Skeletal muscle satellite cell (primary cell): ENCODE data around the gene EIF4G3.
"Not testable (repeated sequence)": the region's sequence is repeated elsewhere in the genome, so short reads cannot be mapped to it uniquely, and the experiment has no call there.

ENCODE experiments used
- H3K27me3 ChIP-seq: 2 replicates; pipeline ENCODE4 v1.7.0; 2013; ENCODE audit warnings: low read length; ENCODE audit not compliant: control insufficient read depth, insufficient read depth
- H3K36me3 ChIP-seq: 2 replicates; pipeline ENCODE4 v1.7.0; 2013; ENCODE audit warnings: mild to moderate bottlenecking, control low read depth, low read length; ENCODE audit not compliant: insufficient read depth
- H3K4me1 ChIP-seq: 2 replicates; pipeline ENCODE4 v1.7.0; 2013; ENCODE audit warnings: low read length; ENCODE audit not compliant: control insufficient read depth, insufficient read depth
- H3K4me2 ChIP-seq: 2 replicates; pipeline ENCODE4 v1.7.0; 2013; ENCODE audit warnings: mild to moderate bottlenecking, low read length
- H3K4me3 ChIP-seq: 2 replicates; pipeline ENCODE4 v1.7.0; 2013; ENCODE audit warnings: low read length
- H3K9ac ChIP-seq: 2 replicates; pipeline ENCODE4 v1.7.0; 2013; ENCODE audit warnings: mild to moderate bottlenecking, low read depth, low read length, moderate library complexity
- H3K9me3 ChIP-seq: replicated peaks from 2 replicates; pipeline ENCODE4 v1.7.0; 2013; ENCODE audit warnings: mild to moderate bottlenecking, control low read depth, low read length

Gene EIF4G3

DNA sequence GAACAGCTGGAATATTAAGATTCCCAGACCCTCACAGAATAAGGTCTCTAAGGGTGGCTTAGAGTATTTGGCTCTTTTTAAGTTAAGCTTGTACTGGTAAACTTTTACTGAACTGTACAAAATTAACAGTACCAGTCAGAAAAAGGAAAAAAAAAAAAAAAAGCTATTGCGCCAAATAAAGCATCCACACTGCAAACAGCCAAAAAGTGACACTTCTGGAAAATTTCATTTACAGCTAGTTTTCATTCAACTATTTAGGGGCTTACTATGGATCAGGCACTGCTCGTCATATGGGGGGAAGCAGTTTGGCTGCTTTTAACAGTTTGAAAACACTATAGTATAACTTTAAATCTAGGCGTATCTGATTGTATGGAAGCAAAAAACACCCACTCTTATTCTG is 139.6 kb downstream of the EIF4G3 start:
- no peaks in the 10 kb centered on the region for H3K27me3 ChIP-seq
- no peak overlapping the region for H3K4me2 ChIP-seq
- no peak overlapping the region for H3K4me3 ChIP-seq
- peaks cover 5% of the 10 kb centered on the region for H3K36me3 ChIP-seq
- no peak overlapping the region for H3K9ac ChIP-seq
- peaks cover 9% of the 10 kb centered on the region for H3K4me1 ChIP-seq
- no peaks in the 10 kb centered on the region for H3K9me3 ChIP-seq

DNA sequence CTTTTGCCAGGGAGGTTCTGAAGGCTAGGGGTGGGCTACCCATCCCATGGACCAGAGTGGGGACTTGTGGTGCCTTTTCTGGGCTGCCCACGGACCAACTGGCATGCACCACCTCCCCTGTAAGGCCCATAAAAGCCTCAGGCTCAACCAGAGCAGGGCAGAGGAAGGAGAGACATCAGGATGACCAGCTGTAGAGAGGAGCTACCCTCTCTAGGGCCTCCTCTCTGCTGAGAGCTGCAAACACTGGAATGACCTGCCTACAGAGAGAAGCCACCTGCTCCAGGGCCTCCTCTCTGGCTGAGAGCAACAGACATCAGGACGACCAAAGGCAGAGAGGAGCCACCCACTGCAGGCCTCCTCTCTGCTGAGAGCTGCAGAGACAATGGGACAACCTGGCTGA is 140.9 kb downstream of the EIF4G3 start:
- Histone ChIP-seq H3K27me3 (no peaks in the 10 kb centered on the region), H3K4me2 (no peak overlapping the region), H3K9me3 (no peaks in the 10 kb centered on the region), H3K9ac (no peak overlapping the region), H3K36me3 (no peaks in the 10 kb centered on the region), H3K4me3 (no peak overlapping the region), H3K4me1 (peaks cover 7% of the 10 kb centered on the region)

DNA sequence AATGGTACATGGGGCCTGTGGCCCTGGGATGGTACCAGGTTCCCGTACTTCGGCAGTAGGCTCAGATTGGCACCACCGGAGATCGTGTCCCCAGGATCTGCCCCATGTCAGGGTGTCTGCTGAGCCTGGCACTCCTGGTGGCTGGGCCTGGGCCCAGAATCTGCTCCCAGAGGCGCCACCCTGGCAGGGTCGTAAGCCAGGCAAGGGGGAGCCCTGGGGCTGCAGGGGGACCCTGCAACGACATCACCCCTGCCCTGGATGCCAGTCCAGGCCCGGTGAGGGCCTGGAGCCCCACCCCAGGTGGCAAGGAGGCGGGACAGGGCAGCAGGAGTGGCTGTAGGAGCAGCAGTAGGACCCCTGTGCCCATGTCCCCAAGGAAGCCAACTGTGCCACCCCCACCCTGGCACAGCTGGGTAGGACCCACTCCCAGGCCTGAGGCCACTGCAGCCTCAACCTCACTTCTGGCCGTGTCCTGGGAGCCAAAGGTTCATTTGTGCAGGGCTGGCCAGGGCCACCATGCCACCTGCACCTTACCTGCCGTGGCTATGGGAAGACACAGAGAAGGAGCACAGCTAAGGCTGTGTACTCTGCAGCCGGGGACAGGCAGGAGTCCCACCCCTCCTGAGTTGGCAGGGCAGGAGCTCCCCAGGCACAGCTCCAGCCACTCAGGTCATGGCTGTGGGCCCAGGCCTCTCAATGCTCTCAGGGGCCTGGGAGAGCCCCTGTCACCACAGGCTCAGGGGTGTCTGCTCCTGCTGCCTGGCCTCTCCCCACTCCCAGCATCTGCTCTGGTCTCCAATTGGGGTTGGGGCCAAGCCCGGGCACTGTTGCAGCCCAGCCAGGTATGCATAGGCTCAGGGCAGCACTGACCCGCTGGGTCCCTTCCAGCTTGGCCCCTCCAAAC is 141.7 kb downstream of the EIF4G3 start:
- H3K9ac ChIP-seq = no peak overlapping the region
- H3K4me3 ChIP-seq = no peak overlapping the region
- no peak overlapping the region for H3K4me2 ChIP-seq

DNA sequence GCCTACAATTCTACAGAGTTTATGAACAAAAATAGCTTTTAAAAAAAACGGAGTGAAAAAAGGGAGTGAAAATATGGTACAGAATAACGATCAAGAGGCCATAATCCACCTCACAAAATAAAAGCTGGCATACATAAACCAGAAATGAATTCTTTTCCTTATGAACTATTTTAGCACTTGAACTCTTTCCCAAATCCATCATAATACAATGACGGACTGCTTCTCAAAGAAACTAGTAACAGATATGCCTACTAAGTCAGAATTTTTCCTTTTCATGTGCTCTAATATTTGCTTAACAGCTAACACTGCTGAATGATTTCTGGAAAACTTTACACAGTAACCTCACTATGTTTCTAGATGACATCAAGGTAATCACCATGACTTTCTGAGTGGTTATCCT is 144.0 kb downstream of the EIF4G3 start:
- Histone ChIP-seq H3K4me1 (no peaks in the 10 kb centered on the region), H3K4me3 (no peak overlapping the region), H3K9ac (no peak overlapping the region), H3K36me3 (no peaks in the 10 kb centered on the region), H3K27me3 (no peaks in the 10 kb centered on the region), H3K9me3 (no peaks in the 10 kb centered on the region), H3K4me2 (no peak overlapping the region)

More for the DNA sequence above, 141.7 kb downstream of the EIF4G3 start:
- no peaks in the 10 kb centered on the region for H3K9me3 ChIP-seq
- no peaks in the 10 kb centered on the region for H3K36me3 ChIP-seq
- no peaks in the 10 kb centered on the region for H3K27me3 ChIP-seq
- peaks cover 7% of the 10 kb centered on the region for H3K4me1 ChIP-seq

DNA sequence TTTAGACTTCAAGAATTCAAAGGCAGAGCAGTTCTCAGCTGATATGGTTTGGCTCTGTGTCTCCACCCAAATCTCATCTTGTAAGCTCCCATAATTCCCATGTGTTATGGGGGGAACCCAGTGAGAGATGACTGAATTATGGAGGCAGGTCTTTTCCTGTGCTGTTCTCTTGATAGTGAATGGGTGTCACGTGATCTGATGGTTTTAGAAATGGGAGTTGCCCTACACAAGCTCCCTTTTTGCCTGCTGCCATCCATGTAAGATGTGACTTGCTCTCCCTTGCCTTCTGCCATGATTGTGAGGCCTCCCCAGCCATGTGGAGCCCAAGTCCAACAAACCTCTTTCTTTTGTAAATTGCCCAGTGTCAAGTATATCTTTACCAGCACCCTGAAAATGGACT is 146.5 kb downstream of the EIF4G3 start:
- Histone ChIP-seq H3K27me3 (no peaks in the 10 kb centered on the region), H3K36me3 (no peaks in the 10 kb centered on the region), H3K4me2 (no peak overlapping the region), H3K9me3 (no peaks in the 10 kb centered on the region), H3K4me3 (no peak overlapping the region), H3K9ac (no peak overlapping the region), H3K4me1 (no peaks in the 10 kb centered on the region)

DNA sequence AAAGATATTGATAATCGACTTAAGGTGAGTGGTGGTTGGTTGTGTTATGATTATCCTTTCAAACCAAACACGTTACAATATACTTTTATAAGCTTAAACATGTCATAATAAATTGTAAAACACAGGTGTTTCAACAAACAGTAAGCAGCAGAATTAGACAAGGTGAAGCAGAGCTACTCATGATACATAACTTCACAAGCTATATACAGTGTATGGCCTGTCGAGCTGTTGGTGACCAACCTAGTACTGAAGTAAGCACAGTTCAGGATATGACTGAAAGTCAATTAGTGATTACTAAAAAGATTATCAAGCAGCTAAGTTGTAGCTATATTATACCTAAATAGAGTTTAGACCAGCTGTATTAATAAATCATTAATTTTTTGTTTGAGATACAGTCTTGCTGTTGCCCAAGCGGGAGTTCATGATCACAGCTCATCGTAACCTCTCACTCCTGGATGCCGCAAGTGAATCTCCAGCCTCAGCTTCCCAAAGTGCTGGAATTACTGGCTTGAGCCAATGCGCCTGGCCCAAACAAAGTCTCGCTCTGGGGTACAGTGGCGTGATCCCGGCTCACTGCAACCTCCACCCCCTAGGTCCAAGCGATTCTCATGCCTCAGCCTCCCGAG is 148.1 kb downstream of the EIF4G3 start:
- no peaks in the 10 kb centered on the region for H3K9me3 ChIP-seq
- no peak overlapping the region for H3K4me2 ChIP-seq
- no peak overlapping the region for H3K4me3 ChIP-seq
- H3K36me3 ChIP-seq = no peaks in the 10 kb centered on the region
- H3K9ac ChIP-seq = no peak overlapping the region
- no peaks in the 10 kb centered on the region for H3K27me3 ChIP-seq
- no peaks in the 10 kb centered on the region for H3K4me1 ChIP-seq

DNA sequence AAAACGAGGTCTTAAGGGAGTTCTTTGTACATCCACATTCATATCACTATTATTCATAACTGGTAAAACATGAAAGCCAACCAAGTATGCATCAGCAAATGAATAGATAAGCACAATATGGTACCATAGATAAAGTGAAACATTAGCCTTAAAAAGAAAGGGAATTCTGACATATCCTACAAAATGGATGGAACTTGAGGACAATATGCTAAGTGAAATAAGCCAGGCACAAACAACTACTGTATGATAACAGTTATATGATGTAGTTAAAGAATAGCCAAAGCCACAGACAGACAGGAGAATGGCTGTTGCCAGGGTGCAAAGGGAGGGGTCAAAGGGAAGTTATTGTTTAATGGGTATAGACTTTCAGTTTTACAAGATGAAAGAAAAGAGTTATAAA is 148.9 kb downstream of the EIF4G3 start:
- Histone ChIP-seq H3K9ac (no peak overlapping the region), H3K9me3 (no peaks in the 10 kb centered on the region), H3K4me3 (no peak overlapping the region), H3K4me1 (peaks cover 2% of the 10 kb centered on the region), H3K4me2 (no peak overlapping the region), H3K27me3 (no peaks in the 10 kb centered on the region), H3K36me3 (no peaks in the 10 kb centered on the region)

DNA sequence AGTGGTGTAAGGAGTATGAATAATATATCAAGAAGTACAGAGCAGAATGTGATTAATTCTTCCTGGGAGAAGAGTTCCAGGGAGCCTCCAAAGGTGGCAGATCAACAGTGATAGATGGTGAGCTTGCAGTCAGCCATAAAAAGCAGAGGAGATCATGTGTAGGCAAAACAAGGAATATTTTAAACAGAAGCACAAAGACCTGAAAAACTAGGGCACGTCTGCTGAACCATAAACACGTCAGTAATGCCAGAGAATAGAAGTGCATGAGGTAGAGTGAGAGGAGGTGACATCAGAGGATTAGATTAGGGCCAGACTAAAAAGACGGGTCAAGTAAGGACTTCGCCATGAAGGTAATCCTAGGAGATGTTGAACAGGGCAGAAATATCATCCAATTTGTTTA is 151.8 kb downstream of the EIF4G3 start:
- Histone ChIP-seq H3K4me3 (no peak overlapping the region), H3K4me2 (no peak overlapping the region), H3K36me3 (no peaks in the 10 kb centered on the region), H3K9me3 (no peaks in the 10 kb centered on the region), H3K27me3 (no peaks in the 10 kb centered on the region), H3K9ac (no peak overlapping the region), H3K4me1 (peaks cover 19% of the 10 kb centered on the region)

DNA sequence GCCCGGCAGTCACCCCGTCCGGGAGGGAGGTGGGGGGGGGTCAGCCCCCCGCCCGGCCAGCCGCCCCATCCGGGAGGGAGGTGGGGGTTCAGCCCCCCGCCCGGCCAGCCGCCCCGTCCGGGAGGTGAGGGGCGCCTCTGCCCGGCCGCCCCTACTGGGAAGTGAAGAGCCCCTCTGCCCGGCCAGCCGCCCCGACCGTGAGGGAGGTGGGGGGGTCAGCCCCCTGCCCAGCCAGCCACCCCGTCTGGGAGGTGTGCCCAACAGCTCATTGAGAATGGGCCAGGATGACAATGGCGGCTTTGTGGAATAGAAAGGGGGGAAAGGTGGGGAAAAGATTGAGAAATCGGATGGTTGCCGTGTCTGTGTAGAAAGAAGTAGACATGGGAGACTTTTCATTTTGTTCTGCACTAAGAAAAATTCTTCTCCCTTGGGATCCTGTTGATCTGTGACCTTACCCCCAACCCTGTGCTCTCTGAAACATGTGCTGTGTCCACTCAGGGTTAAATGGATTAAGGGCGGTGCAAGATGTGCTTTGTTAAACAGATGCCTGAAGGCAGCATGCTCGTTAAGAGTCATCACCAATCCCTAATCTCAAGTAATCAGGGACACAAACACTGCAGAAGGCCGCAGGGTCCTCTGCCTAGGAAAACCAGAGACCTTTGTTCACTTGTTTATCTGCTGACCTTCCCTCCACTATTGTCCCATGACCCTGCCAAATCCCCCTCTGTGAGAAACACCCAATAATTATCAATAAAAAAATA is 152.4 kb downstream of the EIF4G3 start:
- H3K27me3 ChIP-seq, H3K9me3 ChIP-seq, H3K4me3 ChIP-seq, H3K36me3 ChIP-seq, H3K9ac ChIP-seq, H3K4me2 ChIP-seq: not testable (repeated sequence)
- H3K4me1 ChIP-seq = peaks cover 19% of the 10 kb centered on the region

DNA sequence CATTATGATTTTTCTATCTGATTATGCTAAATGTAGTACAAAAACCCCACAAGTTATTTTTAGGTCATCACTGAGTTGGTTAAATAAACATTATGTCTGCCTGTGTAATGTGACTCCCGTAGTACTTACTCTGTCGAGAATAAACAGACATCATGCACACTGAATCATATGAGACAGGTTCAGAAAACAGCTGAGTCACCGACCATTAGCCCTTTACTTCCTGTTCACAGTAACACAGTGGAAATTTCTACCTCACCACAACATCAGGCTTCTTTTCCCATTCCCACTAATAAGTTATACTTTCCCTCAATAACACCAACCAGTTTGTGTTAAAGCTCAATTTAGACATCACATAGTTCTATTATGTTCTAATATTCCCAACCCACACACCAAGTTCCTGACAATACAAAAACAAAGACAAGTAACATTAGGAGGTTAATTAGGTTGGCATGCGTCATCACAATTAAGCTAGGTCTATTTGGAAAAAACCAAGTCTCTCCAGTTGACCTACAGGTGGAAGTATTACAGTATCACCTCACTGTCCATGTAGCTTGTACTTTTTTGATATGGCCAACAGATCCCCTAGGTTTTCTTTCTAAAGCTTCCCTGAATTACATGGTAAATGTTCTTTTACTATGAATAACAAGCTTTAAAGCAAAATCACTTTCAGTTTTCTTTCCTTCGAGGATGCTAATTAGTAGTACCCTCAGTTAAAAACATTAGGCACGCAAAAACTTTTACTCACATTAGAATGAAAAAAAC is 154.2 kb downstream of the EIF4G3 start:
- Histone ChIP-seq H3K36me3 (no peaks in the 10 kb centered on the region), H3K27me3 (no peaks in the 10 kb centered on the region), H3K4me1 (peaks cover 23% of the 10 kb centered on the region), H3K9me3 (no peaks in the 10 kb centered on the region), H3K9ac (peak overlapping the region; percentile 67), H3K4me2 (peak overlapping the region; percentile 72), H3K4me3 (peak overlapping the region; percentile 32)

DNA sequence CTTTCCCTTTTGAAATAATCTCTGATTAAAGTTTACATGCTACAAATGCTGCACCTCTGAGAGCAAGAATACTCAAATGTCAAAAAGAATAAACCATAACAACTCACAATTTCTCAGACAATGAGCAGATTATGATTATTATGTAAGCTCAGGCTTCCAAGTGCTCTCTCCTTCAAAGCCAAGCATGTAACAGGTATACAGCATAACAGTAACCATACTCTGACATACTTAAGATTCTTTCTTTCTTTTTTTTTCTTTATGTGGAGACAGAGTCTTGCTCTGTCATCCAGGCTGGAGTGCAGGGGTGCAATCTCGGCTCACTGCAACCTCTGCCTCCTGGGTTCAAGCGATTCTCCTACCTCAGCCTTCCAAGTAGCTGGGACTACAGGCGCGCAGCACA is 155.4 kb downstream of the EIF4G3 start:
- no peak overlapping the region for H3K9ac ChIP-seq
- peaks cover 26% of the 10 kb centered on the region for H3K4me1 ChIP-seq
- no peaks in the 10 kb centered on the region for H3K36me3 ChIP-seq
- no peaks in the 10 kb centered on the region for H3K27me3 ChIP-seq
- H3K4me3 ChIP-seq = no peak overlapping the region
- H3K4me2 ChIP-seq = no peak overlapping the region
- H3K9me3 ChIP-seq = no peaks in the 10 kb centered on the region
